Sigmoid colon (tissue), 7 donors: ENCODE results near the gene CFAP46. TPM values are rescaled to one million over a fixed set of nuclear protein-coding genes. Genes with fewer than 3 reads are reported as not detected.
A peak's percentile ranks its signal among the peaks of the same experiment; 100 is the strongest.

Experiments
- DNase-seq: peaks from one replicate; pipeline ENCODE4 v3.0.0-alpha.2; 2019
- H3K27ac ChIP-seq, 4 donors: fragments of 200-600 bp; sonication (generic); one replicate each; pipeline ENCODE4 v1.5.1; 2016 to 2019; ENCODE audit warnings: mild to moderate bottlenecking in 1 of 4
- H3K27me3 ChIP-seq, 3 donors: fragments of 200-600 bp; sonication (generic); one replicate each; pipeline ENCODE4 v1.5.1; 2019; ENCODE audit warnings: mild to moderate bottlenecking in 1 of 3
- H3K36me3 ChIP-seq, 4 donors: fragments of 200-600 bp; sonication (generic); one replicate each; pipeline ENCODE4 v1.5.1; 2016 to 2019
- H3K4me1 ChIP-seq, 4 donors: fragments of 200-600 bp; sonication (generic); one replicate each; pipeline ENCODE4 v1.5.1; 2017 to 2019
- H3K4me3 ChIP-seq, 4 donors: fragments of 200-600 bp; sonication (generic); one replicate each; pipeline ENCODE4 v1.5.1; 2017 to 2019; ENCODE audit warnings: mild to moderate bottlenecking in 2 of 4, moderate library complexity in 1 of 4
- H3K9me3 ChIP-seq, 4 donors: fragments of 200-600 bp in 3 of 4; sonication (generic) in 3 of 4; one replicate each; pipeline versions ENCODE4 v1.5.1 to v1.6.1; 2013 to 2019
- EP300 ChIP-seq, 4 donors: sonication (generic); formaldehyde crosslinking; IDR thresholded peaks; one replicate each; pipeline ENCODE4 v1.6.1; 2017; ENCODE audit warnings: antibody characterized with exemption in 4 of 4
- POLR2A ChIP-seq, 2 donors: fragments of 450-650 bp; IDR thresholded peaks; one replicate each; pipeline ENCODE4 v1.6.1; 2016; ENCODE audit warnings: antibody characterized with exemption in 2 of 2, mild to moderate bottlenecking in 2 of 2, moderate library complexity in 2 of 2
- POLR2AphosphoS5 ChIP-seq, 4 donors: sonication (generic); formaldehyde crosslinking; IDR thresholded peaks; one replicate each; pipeline ENCODE4 v1.6.1; 2017; ENCODE audit warnings: antibody characterized with exemption in 4 of 4
- WGBS, 2 donors: extraction: QIAGEN DNeasy Blood & Tissue Kit; methylation state at CpG; one replicate each; pipeline ENCODE4 v1.1.7; 2013; 5-methylcytosine and 5-hydroxymethylcytosine counted together
- intact Hi-C: fragments of 100-400 bp; cut with DNase I; formaldehyde crosslinking; loops from one replicate; pipeline ENCODE4 v1.15.1; 2023
- polyA plus RNA-seq, 3 donors: library from polyadenylated mRNA; stranded (reverse); fragments of 200-250 nt; gene quantifications; one replicate each; pipeline ENCODE4 v1.2.3, GENCODE V29; 2013
- total RNA-seq, 4 donors: library from RNA; depleted of rRNA; stranded (reverse); fragments of >200 nt; gene quantifications; one replicate each; pipeline ENCODE4 v1.1.0, GENCODE V29; 2016
- TF ChIP-seq, protein P1 (sequence below), 4 experiments: fragments of 450-650 bp in 3 of 4; fragments of 200-600 bp in 1 of 4; IDR thresholded peaks; one replicate each; pipeline ENCODE4 v1.5.1; 2016 to 2019; ENCODE audit warnings: antibody characterized with exemption in 4 of 4, mild to moderate bottlenecking in 3 of 4, moderate library complexity in 2 of 4
- donor health status: healthy with polysubstance abuse.
- donor health status: Bipolar disorder and iron deficiency.
- donor health status: healthy.

The CFAP46 gene
- total and polyA plus RNA-seq, 7 donors = 0.10 to 1.7 (median 0.38) TPM; not detected in 3

DNA sequence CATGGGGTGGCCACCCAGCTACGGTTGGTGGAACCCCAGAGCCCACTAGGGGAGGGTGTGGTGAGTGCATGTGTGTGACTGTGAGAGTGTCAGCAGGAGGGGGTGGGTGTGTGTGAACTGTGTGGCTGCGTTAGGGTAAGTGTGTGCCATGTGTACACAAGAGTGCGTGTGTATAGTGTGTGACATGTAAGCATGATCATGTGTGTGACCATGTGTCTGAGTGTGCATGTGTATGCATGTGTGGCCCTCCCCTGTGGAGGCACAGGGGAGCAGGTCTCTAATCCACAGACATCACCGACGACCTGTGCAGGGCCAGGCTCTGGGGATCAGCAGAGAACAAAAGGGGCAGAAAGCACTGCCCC is 3.5 kb upstream of the CFAP46 start:
- H3K9me3 ChIP-seq = no peaks in the 10 kb centered on the region
- intact Hi-C loops = loop anchor here (10.0 kb wide), 1 partner anchor 179 kb away; no protein-coding TSS in a partner anchor
- H3K4me3 ChIP-seq = no peak overlapping the region
- WGBS, 2 donors = 60 to 74% methylated on average over 5 of the region's 5 CpGs
- H3K36me3 ChIP-seq = no peaks in the 10 kb centered on the region
- peaks cover 0 to 18% (median 14%) of the 10 kb centered on the region in 4 donors for H3K4me1 ChIP-seq
- no peak overlapping the region for H3K27ac ChIP-seq
- H3K27me3 ChIP-seq = peaks cover 4 to 42% (median 30%) of the 10 kb centered on the region in 3 donors
- no peak for DNase-seq
- no peak for TF ChIP-seq POLR2A (IDR thresholded peaks at IDR 0.05)
- no peak for TF ChIP-seq POLR2AphosphoS5 (IDR thresholded peaks at IDR 0.05)
- TF ChIP-seq, protein P1, sequence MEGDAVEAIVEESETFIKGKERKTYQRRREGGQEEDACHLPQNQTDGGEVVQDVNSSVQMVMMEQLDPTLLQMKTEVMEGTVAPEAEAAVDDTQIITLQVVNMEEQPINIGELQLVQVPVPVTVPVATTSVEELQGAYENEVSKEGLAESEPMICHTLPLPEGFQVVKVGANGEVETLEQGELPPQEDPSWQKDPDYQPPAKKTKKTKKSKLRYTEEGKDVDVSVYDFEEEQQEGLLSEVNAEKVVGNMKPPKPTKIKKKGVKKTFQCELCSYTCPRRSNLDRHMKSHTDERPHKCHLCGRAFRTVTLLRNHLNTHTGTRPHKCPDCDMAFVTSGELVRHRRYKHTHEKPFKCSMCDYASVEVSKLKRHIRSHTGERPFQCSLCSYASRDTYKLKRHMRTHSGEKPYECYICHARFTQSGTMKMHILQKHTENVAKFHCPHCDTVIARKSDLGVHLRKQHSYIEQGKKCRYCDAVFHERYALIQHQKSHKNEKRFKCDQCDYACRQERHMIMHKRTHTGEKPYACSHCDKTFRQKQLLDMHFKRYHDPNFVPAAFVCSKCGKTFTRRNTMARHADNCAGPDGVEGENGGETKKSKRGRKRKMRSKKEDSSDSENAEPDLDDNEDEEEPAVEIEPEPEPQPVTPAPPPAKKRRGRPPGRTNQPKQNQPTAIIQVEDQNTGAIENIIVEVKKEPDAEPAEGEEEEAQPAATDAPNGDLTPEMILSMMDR (IDR thresholded peaks at IDR 0.05) = no peak
- TF ChIP-seq EP300 (IDR thresholded peaks at IDR 0.05) = no peak

GRCh38 chr10:132945125-132945893 is 2.9 kb upstream of the CFAP46 start:
- TF ChIP-seq POLR2AphosphoS5 (IDR thresholded peaks at IDR 0.05) (no peak), EP300 (IDR thresholded peaks at IDR 0.05) (no peak), POLR2A (IDR thresholded peaks at IDR 0.05) (no peak)
- TF ChIP-seq, protein P1 (IDR thresholded peaks at IDR 0.05) = no peak
- Histone ChIP-seq H3K4me1 (peaks cover 0 to 18% (median 14%) of the 10 kb centered on the region in 4 donors), H3K9me3 (no peaks in the 10 kb centered on the region), H3K4me3 (no peak overlapping the region), H3K36me3 (no peaks in the 10 kb centered on the region), H3K27ac (no peak overlapping the region), H3K27me3 (peaks cover 4 to 43% (median 30%) of the 10 kb centered on the region in 3 donors)
- intact Hi-C loops = loop anchor here (10.0 kb wide), 1 partner anchor 179 kb away; no protein-coding TSS in a partner anchor
- 75 to 85% methylated on average over 25 of the region's 25 CpGs for WGBS, 2 donors
- DNase-seq = peak; percentile 52

- intact Hi-C loops = loop anchor here (10.0 kb wide), 1 partner anchor 180 kb away; no protein-coding TSS in a partner anchor
- H3K27me3 ChIP-seq = peaks cover 4 to 43% (median 30%) of the 10 kb centered on the region in 3 donors
- 88 to 94% methylated on average over 18 of the region's 18 CpGs for WGBS, 2 donors
- H3K36me3 ChIP-seq = no peaks in the 10 kb centered on the region
- H3K4me3 ChIP-seq = no peak overlapping the region
- no peak for DNase-seq
- no peaks in the 10 kb centered on the region for H3K9me3 ChIP-seq
- H3K4me1 ChIP-seq = peaks cover 0 to 18% (median 14%) of the 10 kb centered on the region in 4 donors
- no peak overlapping the region for H3K27ac ChIP-seq
- TF ChIP-seq POLR2AphosphoS5 (IDR thresholded peaks at IDR 0.05) = no peak
- TF ChIP-seq POLR2A (IDR thresholded peaks at IDR 0.05) = no peak
- TF ChIP-seq, protein P1 (IDR thresholded peaks at IDR 0.05) = no peak
- TF ChIP-seq EP300 (IDR thresholded peaks at IDR 0.05) = no peak
These were observed 2.1 kb upstream of the CFAP46 start for GRCh38 chr10:132944510-132944909.

GRCh38 chr10:132943791-132944404 is 1.5 kb upstream of the CFAP46 start:
- no peak for DNase-seq
- intact Hi-C loops = loop anchor here (10.0 kb wide), 1 partner anchor 181 kb away; no protein-coding TSS in a partner anchor
- H3K27me3 ChIP-seq = peaks cover 4 to 46% (median 30%) of the 10 kb centered on the region in 3 donors
- no peak overlapping the region for H3K4me3 ChIP-seq
- no peak for TF ChIP-seq POLR2A (IDR thresholded peaks at IDR 0.05)
- TF ChIP-seq, protein P1 (IDR thresholded peaks at IDR 0.05) = no peak
- TF ChIP-seq EP300 (IDR thresholded peaks at IDR 0.05) = no peak
- no peak for TF ChIP-seq POLR2AphosphoS5 (IDR thresholded peaks at IDR 0.05)
- H3K9me3 ChIP-seq = no peaks in the 10 kb centered on the region
- peaks cover 0 to 18% (median 14%) of the 10 kb centered on the region in 4 donors for H3K4me1 ChIP-seq
- no peak overlapping the region for H3K27ac ChIP-seq
- H3K36me3 ChIP-seq = no peaks in the 10 kb centered on the region
- WGBS, 2 donors = 69 to 88% methylated on average over 12 of the region's 12 CpGs
